GM23338 (cell line): ENCODE data around the gene ARL8B. TPM values are rescaled to one million over a fixed set of nuclear protein-coding genes. Genes with fewer than 3 reads are reported as not detected.

Experiments used
- ATAC-seq: fragments of 200-7000 bp; cut with Tn5 transposase; 3 replicates; pipeline ENCODE4 v1.9.1; 2020
- DNase-seq: peaks from one replicate; pipeline ENCODE4 v3.0.0-alpha.2; 2015; ENCODE audit warnings: low spot score
- H2AFZ ChIP-seq: fragments of 200-600 bp; sonication (generic); 2 replicates; pipeline ENCODE4 v1.8.0; 2016; ENCODE audit warnings: antibody characterized with exemption, mild to moderate bottlenecking, moderate library complexity
- H3F3A ChIP-seq: fragments of 200-600 bp; sonication (generic); replicated peaks from 2 replicates; pipeline ENCODE4 v1.8.0; 2017; ENCODE audit warnings: antibody characterized with exemption, mixed run types, low read depth
- H3K27ac ChIP-seq: fragments of 200-600 bp; sonication (generic); 2 replicates; pipeline ENCODE4 v1.6.1; 2016; ENCODE audit warnings: low read depth
- H3K27me3 ChIP-seq: fragments of 200-600 bp; sonication (generic); 2 replicates; pipeline ENCODE4 v1.8.0; 2016; ENCODE audit warnings: mild to moderate bottlenecking, mixed run types, moderate library complexity; ENCODE audit not compliant: insufficient read depth
- H3K36me3 ChIP-seq: fragments of 200-600 bp; sonication (generic); 2 replicates; pipeline ENCODE4 v1.8.0; 2016; ENCODE audit warnings: mild to moderate bottlenecking; ENCODE audit not compliant: insufficient read depth
- H3K4me1 ChIP-seq: fragments of 200-600 bp; sonication (generic); 2 replicates; pipeline ENCODE4 v1.8.0; 2016; ENCODE audit warnings: mild to moderate bottlenecking, moderate library complexity; ENCODE audit not compliant: insufficient read depth
- H3K4me2 ChIP-seq: fragments of 200-600 bp; sonication (generic); 2 replicates; pipeline ENCODE4 v1.7.1; 2017; ENCODE audit warnings: mixed run types
- H3K4me3 ChIP-seq: fragments of 200-600 bp; sonication (generic); 2 replicates; pipeline ENCODE4 v1.6.1; 2016; ENCODE audit warnings: mixed run types
- H3K79me2 ChIP-seq: fragments of 200-600 bp; sonication (generic); replicated peaks from 2 replicates; pipeline ENCODE4 v1.8.0; 2017; ENCODE audit warnings: mild to moderate bottlenecking; ENCODE audit not compliant: insufficient read depth
- H3K9me2 ChIP-seq: fragments of 200-600 bp; sonication (generic); 2 replicates; pipeline ENCODE4 v1.8.0; 2017; ENCODE audit not compliant: insufficient read depth
- H4K20me1 ChIP-seq: fragments of 200-600 bp; sonication (generic); replicated peaks from 2 replicates; pipeline ENCODE4 v1.8.0; 2017; ENCODE audit warnings: mild to moderate bottlenecking; ENCODE audit not compliant: insufficient read depth
- H3K27ac Mint-ChIP-seq: 2 replicates; pipeline ENCODE4 v1.8.0; 2020; ENCODE audit warnings: inconsistent platforms, mild to moderate bottlenecking, moderate library complexity, mixed read lengths
- H3K27me3 Mint-ChIP-seq: 3 replicates; pipeline ENCODE4 v1.8.0; 2022; ENCODE audit warnings: low read depth, mild to moderate bottlenecking, moderate library complexity, mixed read lengths, inconsistent platforms; ENCODE audit not compliant: insufficient read depth, poor library complexity
- H3K36me3 Mint-ChIP-seq: 3 replicates; pipeline ENCODE4 v1.8.0; 2021; ENCODE audit warnings: low read depth, mild to moderate bottlenecking, inconsistent platforms, moderate library complexity, mixed read lengths
- H3K4me1 Mint-ChIP-seq: 3 replicates; pipeline ENCODE4 v1.8.0; 2020; ENCODE audit warnings: mild to moderate bottlenecking, inconsistent platforms, mixed read lengths
- H3K4me3 Mint-ChIP-seq: 3 replicates; pipeline ENCODE4 v1.8.0; 2021; ENCODE audit warnings: moderate library complexity, mild to moderate bottlenecking, inconsistent platforms, mixed read lengths
- H3K9me3 Mint-ChIP-seq: 3 replicates; pipeline ENCODE4 v1.8.0; 2020; ENCODE audit warnings: moderate library complexity, mild to moderate bottlenecking, inconsistent platforms, mixed read lengths
- CREB1 ChIP-seq: fragments of 250-450 bp; sonication (Bioruptor Pico); IDR thresholded peaks from 2 replicates; pipeline ENCODE4 v1.5.0; 2020; ENCODE audit warnings: low read depth, mild to moderate bottlenecking, moderate library complexity
- EZH2phosphoT487 ChIP-seq: fragments of 200-600 bp; sonication (generic); IDR thresholded peaks from one replicate; pipeline ENCODE4 v1.8.1; 2018; ENCODE audit warnings: antibody characterized with exemption; ENCODE audit not compliant: unreplicated experiment
- JUNB ChIP-seq: IDR thresholded peaks from one replicate; pipeline ENCODE4 v1.6.1; 2016; ENCODE audit warnings: antibody characterized with exemption; ENCODE audit not compliant: unreplicated experiment
- NANOG ChIP-seq: IDR thresholded peaks from 2 replicates; pipeline ENCODE4 v1.6.1; 2016; ENCODE audit warnings: antibody characterized with exemption, borderline replicate concordance
- POLR2AphosphoS5 ChIP-seq: IDR thresholded peaks from 2 replicates; pipeline ENCODE4 v1.6.1; 2016; ENCODE audit warnings: antibody characterized with exemption, low read depth
- ZNF114 ChIP-seq: fragments of 250-450 bp; sonication (Bioruptor Pico); IDR thresholded peaks from 2 replicates; pipeline ENCODE4 v1.5.0; 2020; ENCODE audit warnings: mild to moderate bottlenecking, moderate library complexity
- ZNF331 ChIP-seq: fragments of 250-450 bp; sonication (Bioruptor Pico); IDR thresholded peaks from 2 replicates; pipeline ENCODE4 v1.5.0; 2020; ENCODE audit warnings: low read depth, mild to moderate bottlenecking, moderate library complexity
- polyA plus RNA-seq: library from polyadenylated mRNA; unstranded; fragments of >200 nt; fragmentation: Nextera tagmentation; extraction: Ambion mirVana; gene quantifications from 2 replicates; pipeline ENCODE4 v1.2.1, GENCODE V29; 2016
- total RNA-seq: library from RNA; depleted of rRNA; stranded (reverse); fragments of >200 nt; shearing (Covaris generic); gene quantifications from 2 replicates; pipeline ENCODE4 v1.2.3, GENCODE V29; 2014
- TF ChIP-seq, protein P1 (sequence below): IDR thresholded peaks from 2 replicates; pipeline ENCODE4 v1.6.1; 2016; ENCODE audit warnings: antibody characterized with exemption
- TF ChIP-seq, protein P2 (sequence below), 2 experiments: fragments of 200-600 bp in 1 of 2; sonication (generic) in 1 of 2; conservative IDR thresholded peaks; 2 replicates each; pipeline versions ENCODE4 v1.5.1 to v1.6.1; 2016 to 2017; ENCODE audit warnings: antibody characterized with exemption in 2 of 2, low read depth in 2 of 2, mild to moderate bottlenecking in 2 of 2, moderate library complexity in 1 of 2
- TF ChIP-seq, protein P3 (sequence below): fragments of 250-450 bp; sonication (Bioruptor Pico); IDR thresholded peaks from 2 replicates; pipeline ENCODE4 v1.5.0; 2020; ENCODE audit warnings: mild to moderate bottlenecking, moderate library complexity

The ARL8B gene
- total and polyA plus RNA-seq, 2 experiments from 2014 or later: 25.5 to 40.8 TPM

DNA sequence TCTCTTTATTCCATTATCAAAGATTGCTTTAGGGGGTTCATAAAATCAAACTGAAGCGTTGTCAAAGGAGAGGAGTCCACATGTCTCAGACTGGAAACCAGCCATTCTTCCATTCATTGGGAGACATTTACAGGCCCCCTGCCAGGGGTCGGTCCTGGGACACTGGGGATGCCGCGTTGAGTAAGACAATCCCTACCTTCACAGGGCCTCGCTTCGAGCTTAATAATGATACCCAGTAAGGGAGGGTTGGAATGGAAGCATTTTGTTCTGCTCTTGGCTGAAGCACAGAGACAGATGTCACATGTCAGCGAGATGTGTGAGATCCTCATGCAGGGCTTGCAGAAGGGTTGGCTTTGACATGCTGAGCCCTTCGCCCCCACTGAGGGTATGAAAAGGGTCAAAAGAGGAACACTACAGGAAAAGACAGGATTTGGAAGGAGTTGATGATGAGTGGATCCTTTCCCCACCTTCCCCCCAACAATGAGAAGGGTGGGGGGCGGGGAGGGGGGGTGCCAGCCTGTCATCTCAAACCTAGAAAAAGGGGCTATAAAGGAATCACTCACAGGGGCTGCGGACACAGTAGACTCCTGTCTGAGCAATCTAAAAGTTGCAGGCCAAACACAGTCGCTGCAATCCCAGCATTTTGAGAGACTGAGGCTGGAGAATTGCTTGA, 25.6 kb upstream of the ARL8B start (continued):
- TF ChIP-seq, protein P1, sequence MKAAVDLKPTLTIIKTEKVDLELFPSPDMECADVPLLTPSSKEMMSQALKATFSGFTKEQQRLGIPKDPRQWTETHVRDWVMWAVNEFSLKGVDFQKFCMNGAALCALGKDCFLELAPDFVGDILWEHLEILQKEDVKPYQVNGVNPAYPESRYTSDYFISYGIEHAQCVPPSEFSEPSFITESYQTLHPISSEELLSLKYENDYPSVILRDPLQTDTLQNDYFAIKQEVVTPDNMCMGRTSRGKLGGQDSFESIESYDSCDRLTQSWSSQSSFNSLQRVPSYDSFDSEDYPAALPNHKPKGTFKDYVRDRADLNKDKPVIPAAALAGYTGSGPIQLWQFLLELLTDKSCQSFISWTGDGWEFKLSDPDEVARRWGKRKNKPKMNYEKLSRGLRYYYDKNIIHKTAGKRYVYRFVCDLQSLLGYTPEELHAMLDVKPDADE: no peak
- no peak for TF ChIP-seq NANOG
- TF ChIP-seq, protein P2, sequence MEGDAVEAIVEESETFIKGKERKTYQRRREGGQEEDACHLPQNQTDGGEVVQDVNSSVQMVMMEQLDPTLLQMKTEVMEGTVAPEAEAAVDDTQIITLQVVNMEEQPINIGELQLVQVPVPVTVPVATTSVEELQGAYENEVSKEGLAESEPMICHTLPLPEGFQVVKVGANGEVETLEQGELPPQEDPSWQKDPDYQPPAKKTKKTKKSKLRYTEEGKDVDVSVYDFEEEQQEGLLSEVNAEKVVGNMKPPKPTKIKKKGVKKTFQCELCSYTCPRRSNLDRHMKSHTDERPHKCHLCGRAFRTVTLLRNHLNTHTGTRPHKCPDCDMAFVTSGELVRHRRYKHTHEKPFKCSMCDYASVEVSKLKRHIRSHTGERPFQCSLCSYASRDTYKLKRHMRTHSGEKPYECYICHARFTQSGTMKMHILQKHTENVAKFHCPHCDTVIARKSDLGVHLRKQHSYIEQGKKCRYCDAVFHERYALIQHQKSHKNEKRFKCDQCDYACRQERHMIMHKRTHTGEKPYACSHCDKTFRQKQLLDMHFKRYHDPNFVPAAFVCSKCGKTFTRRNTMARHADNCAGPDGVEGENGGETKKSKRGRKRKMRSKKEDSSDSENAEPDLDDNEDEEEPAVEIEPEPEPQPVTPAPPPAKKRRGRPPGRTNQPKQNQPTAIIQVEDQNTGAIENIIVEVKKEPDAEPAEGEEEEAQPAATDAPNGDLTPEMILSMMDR (conservative IDR thresholded peaks at IDR 0.05; ENCODE audit: low read depth in 2 of 2): no peak
- TF ChIP-seq ZNF114 (CRISPR knock-in tag): no peak
- TF ChIP-seq POLR2AphosphoS5: no peak
- TF ChIP-seq ZNF331 (CRISPR knock-in tag): no peak
- TF ChIP-seq EZH2phosphoT487: no peak
- no peak for TF ChIP-seq CREB1 (CRISPR knock-in tag)

- ATAC-seq (no peak), DNase-seq (no peak)
- Mint-ChIP-seq H3K27ac (no peak overlapping the region), H3K36me3 (no peaks in the 10 kb centered on the region; the same call in 2 of the 3 replicates), H3K4me3 (no peak overlapping the region), H3K27me3 (peaks cover 13% of the 10 kb centered on the region), H3K9me3 (no peaks in the 10 kb centered on the region), H3K4me1 (peaks cover 8% of the 10 kb centered on the region)
- H3K9me2 ChIP-seq: no peaks in the 10 kb centered on the region
- 0 out of 2 replicates have a peak, but pooled peaks cover 3% of the 10 kb centered on the region for H3K4me1 ChIP-seq
- peaks cover 28% of the 10 kb centered on the region for H3K27me3 ChIP-seq
- H4K20me1 ChIP-seq: no peaks in the 10 kb centered on the region
- no peak overlapping the region for H3K4me3 ChIP-seq
- H3K27ac ChIP-seq: no peak overlapping the region
- H3K79me2 ChIP-seq: no peaks in the 10 kb centered on the region
- no peak overlapping the region for H2AFZ ChIP-seq
- H3F3A ChIP-seq: no peaks in the 10 kb centered on the region
- no peak overlapping the region for H3K4me2 ChIP-seq
- no peaks in the 10 kb centered on the region for H3K36me3 ChIP-seq
- TF ChIP-seq, protein P2 (conservative IDR thresholded peaks at IDR 0.05; ENCODE audit: low read depth in 2 of 2): no peak
- TF ChIP-seq, protein P1: no peak
- TF ChIP-seq JUNB (no peak), POLR2AphosphoS5 (no peak), ZNF114 (CRISPR knock-in tag) (no peak)
- TF ChIP-seq, protein P3, sequence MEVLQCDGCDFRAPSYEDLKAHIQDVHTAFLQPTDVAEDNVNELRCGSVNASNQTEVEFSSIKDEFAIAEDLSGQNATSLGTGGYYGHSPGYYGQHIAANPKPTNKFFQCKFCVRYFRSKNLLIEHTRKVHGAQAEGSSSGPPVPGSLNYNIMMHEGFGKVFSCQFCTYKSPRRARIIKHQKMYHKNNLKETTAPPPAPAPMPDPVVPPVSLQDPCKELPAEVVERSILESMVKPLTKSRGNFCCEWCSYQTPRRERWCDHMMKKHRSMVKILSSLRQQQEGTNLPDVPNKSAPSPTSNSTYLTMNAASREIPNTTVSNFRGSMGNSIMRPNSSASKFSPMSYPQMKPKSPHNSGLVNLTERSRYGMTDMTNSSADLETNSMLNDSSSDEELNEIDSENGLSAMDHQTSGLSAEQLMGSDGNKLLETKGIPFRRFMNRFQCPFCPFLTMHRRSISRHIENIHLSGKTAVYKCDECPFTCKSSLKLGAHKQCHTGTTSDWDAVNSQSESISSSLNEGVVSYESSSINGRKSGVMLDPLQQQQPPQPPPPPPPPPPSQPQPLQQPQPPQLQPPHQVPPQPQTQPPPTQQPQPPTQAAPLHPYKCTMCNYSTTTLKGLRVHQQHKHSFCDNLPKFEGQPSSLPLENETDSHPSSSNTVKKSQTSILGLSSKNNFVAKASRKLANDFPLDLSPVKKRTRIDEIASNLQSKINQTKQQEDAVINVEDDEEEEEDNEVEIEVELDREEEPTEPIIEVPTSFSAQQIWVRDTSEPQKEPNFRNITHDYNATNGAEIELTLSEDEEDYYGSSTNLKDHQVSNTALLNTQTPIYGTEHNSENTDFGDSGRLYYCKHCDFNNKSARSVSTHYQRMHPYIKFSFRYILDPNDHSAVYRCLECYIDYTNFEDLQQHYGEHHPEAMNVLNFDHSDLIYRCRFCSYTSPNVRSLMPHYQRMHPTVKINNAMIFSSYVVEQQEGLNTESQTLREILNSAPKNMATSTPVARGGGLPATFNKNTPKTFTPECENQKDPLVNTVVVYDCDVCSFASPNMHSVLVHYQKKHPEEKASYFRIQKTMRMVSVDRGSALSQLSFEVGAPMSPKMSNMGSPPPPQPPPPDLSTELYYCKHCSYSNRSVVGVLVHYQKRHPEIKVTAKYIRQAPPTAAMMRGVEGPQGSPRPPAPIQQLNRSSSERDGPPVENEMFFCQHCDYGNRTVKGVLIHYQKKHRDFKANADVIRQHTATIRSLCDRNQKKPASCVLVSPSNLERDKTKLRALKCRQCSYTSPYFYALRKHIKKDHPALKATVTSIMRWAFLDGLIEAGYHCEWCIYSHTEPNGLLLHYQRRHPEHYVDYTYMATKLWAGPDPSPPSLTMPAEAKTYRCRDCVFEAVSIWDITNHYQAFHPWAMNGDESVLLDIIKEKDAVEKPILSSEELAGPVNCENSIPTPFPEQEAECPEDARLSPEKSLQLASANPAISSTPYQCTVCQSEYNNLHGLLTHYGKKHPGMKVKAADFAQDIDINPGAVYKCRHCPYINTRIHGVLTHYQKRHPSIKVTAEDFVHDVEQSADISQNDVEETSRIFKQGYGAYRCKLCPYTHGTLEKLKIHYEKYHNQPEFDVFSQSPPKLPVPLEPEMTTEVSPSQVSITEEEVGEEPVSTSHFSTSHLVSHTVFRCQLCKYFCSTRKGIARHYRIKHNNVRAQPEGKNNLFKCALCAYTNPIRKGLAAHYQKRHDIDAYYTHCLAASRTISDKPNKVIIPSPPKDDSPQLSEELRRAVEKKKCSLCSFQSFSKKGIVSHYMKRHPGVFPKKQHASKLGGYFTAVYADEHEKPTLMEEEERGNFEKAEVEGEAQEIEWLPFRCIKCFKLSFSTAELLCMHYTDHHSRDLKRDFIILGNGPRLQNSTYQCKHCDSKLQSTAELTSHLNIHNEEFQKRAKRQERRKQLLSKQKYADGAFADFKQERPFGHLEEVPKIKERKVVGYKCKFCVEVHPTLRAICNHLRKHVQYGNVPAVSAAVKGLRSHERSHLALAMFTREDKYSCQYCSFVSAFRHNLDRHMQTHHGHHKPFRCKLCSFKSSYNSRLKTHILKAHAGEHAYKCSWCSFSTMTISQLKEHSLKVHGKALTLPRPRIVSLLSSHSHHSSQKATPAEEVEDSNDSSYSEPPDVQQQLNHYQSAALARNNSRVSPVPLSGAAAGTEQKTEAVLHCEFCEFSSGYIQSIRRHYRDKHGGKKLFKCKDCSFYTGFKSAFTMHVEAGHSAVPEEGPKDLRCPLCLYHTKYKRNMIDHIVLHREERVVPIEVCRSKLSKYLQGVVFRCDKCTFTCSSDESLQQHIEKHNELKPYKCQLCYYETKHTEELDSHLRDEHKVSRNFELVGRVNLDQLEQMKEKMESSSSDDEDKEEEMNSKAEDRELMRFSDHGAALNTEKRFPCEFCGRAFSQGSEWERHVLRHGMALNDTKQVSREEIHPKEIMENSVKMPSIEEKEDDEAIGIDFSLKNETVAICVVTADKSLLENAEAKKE (CRISPR knock-in tag): no peak
These were observed 23.7 kb upstream of the ARL8B start for GRCh38 chr3:5098346-5098745.
